Kasumi-1 (cell line): ENCODE measurements around the gene CRY2.

Experiments used
- DNase-seq, 2 experiments: peaks; one replicate each; lab custom pipeline; 2025; lab: John Stamatoyannopoulos, UW

The CRY2 gene

GRCh38 chr11:45918331-45918941, 71.2 kb downstream of the CRY2 start:
- DNase-seq = peak; percentile 71 to 75

GRCh38 chr11:45918962-45919675, 71.8 kb downstream of the CRY2 start:
- DNase-seq = no peak

GRCh38 chr11:45919806-45920530, 72.7 kb downstream of the CRY2 start:
- DNase-seq = no peak

- no peak for DNase-seq
Observed at GRCh38 chr11:45920531-45921477, 73.5 kb downstream of the CRY2 start.

- DNase-seq = no peak
Observed at GRCh38 chr11:45921561-45922424, 74.5 kb downstream of the CRY2 start.

GRCh38 chr11:45922425-45923082, 75.3 kb downstream of the CRY2 start, which contains the start of gene LARGE2:
TSS of gene LARGE2 (plus strand) at chr11:45922656. CDS start at chr11:45922883, 227 bp downstream.
- no peak for DNase-seq

- no peak for DNase-seq
Observed at GRCh38 chr11:45924036-45924915, 77.0 kb downstream of the CRY2 start.

- DNase-seq = no peak
Observed at GRCh38 chr11:45924927-45925326, 77.7 kb downstream of the CRY2 start.

- DNase-seq = no peak
Observed at GRCh38 chr11:45925550-45925949, 78.3 kb downstream of the CRY2 start.

- no peak for DNase-seq
Observed at GRCh38 chr11:45926001-45926401, 78.7 kb downstream of the CRY2 start.

GRCh38 chr11:45926536-45927331, 79.5 kb downstream of the CRY2 start:
- no peak for DNase-seq

- DNase-seq = no peak
Observed at GRCh38 chr11:45927332-45927683, 80.0 kb downstream of the CRY2 start.

GRCh38 chr11:45927684-45928413, 80.6 kb downstream of the CRY2 start:
- no peak for DNase-seq

GRCh38 chr11:45928535-45929215, 81.4 kb downstream of the CRY2 start:
- no peak for DNase-seq

GRCh38 chr11:45929486-45930030, 82.3 kb downstream of the CRY2 start:
- no peak for DNase-seq

- DNase-seq = peak; percentile 73 to 84
Observed at GRCh38 chr11:45930031-45930794, 82.9 kb downstream of the CRY2 start.
